SK-N-SH (cell line): Measurements from ENCODE around the gene SRGAP2B. TPM values are rescaled to one million over a fixed set of nuclear protein-coding genes. Genes with fewer than 3 reads are reported as not detected.
"Not testable (repeated sequence)": the region's sequence is repeated elsewhere in the genome, so short reads cannot be mapped to it uniquely, and the experiment has no call there.

Experiments
- CTCF ChIA-PET: fragments of 300-600, 350-600 bp; formaldehyde crosslinking; extraction: SDS; loops from one replicate; lab custom pipeline; 2021; lab: Yijun Ruan, JAX
- POLR2A ChIA-PET: fragments of 350-600 bp; sonication (Branson Sonifier 250); formaldehyde crosslinking; extraction: SDS; loops from one replicate; lab custom pipeline; 2020; ENCODE audit warnings: antibody characterized with exemption, inconsistent platforms; lab: Yijun Ruan, JAX
- DNase-seq: peaks from one replicate; pipeline ENCODE4 v3.0.0; 2012
- H2AFZ ChIP-seq: fragments of 200-600 bp; sonication (generic); 2 replicates; pipeline ENCODE4 v1.8.1; 2016; ENCODE audit warnings: antibody characterized with exemption, mild to moderate bottlenecking, low read depth
- H3F3A ChIP-seq: fragments of 200-600 bp; sonication (generic); replicated peaks from 2 replicates; pipeline ENCODE3; 2016; ENCODE audit warnings: antibody characterized with exemption, mild to moderate bottlenecking; ENCODE audit not compliant: insufficient read depth
- H3K27ac ChIP-seq, 2 experiments: fragments of 200-500 bp in 1 of 2; fragments of 200-600 bp in 1 of 2; sonication (Bioruptor generic) in 1 of 2; sonication (generic), shearing (Covaris generic) in 1 of 2; 2 replicates each; pipeline versions ENCODE4 v1.5.1 to v1.6.1; 2014 to 2016; ENCODE audit warnings: low read depth in 2 of 2, inconsistent platforms in 1 of 2, low read length in 1 of 2, mild to moderate bottlenecking in 1 of 2, mixed read lengths in 1 of 2
- H3K27me3 ChIP-seq: fragments of 200-600 bp; sonication (generic), shearing (Covaris generic); 2 replicates; pipeline ENCODE4 v1.6.1; 2016; ENCODE audit warnings: mixed run types; ENCODE audit not compliant: insufficient read depth
- H3K36me3 ChIP-seq, 2 experiments: fragments of 200-500 bp in 1 of 2; fragments of 200-600 bp in 1 of 2; sonication (Bioruptor generic) in 1 of 2; sonication (generic) in 1 of 2; replicated peaks in 1 of 2; 2 replicates each; pipeline versions ENCODE3 to v1.5.1; 2014 to 2016; ENCODE audit warnings: low read length in 1 of 2, mild to moderate bottlenecking in 1 of 2; ENCODE audit not compliant: insufficient read depth in 2 of 2, control insufficient read depth in 1 of 2
- H3K4me1 ChIP-seq, 2 experiments: fragments of 200-500 bp in 1 of 2; fragments of 200-600 bp in 1 of 2; sonication (Bioruptor generic) in 1 of 2; sonication (generic), shearing (Covaris generic) in 1 of 2; 2 replicates each; pipeline versions ENCODE4 v1.5.1 to v1.6.1; 2014 to 2016; ENCODE audit warnings: low read depth in 1 of 2, low read length in 1 of 2, mixed run types in 1 of 2; ENCODE audit not compliant: insufficient read depth in 2 of 2, control insufficient read depth in 1 of 2
- H3K4me2 ChIP-seq: fragments of 200-600 bp; sonication (generic), shearing (Covaris generic); 2 replicates; pipeline ENCODE4 v1.6.1; 2017; ENCODE audit warnings: mixed run types
- H3K4me3 ChIP-seq, 2 experiments: fragments of 200-500 bp in 1 of 2; fragments of 200-600 bp in 1 of 2; sonication (Bioruptor generic) in 1 of 2; sonication (generic), shearing (Covaris generic) in 1 of 2; 2 replicates each; pipeline versions ENCODE4 v1.5.1 to v1.8.1; 2014 to 2016; ENCODE audit warnings: low read depth in 2 of 2, inconsistent platforms in 1 of 2, low read length in 1 of 2, mild to moderate bottlenecking in 1 of 2, mixed read lengths in 1 of 2, moderate library complexity in 1 of 2
- H3K79me2 ChIP-seq: fragments of 200-600 bp; sonication (generic); 2 replicates; pipeline ENCODE4 v1.8.1; 2017; ENCODE audit warnings: mild to moderate bottlenecking; ENCODE audit not compliant: insufficient read depth
- H3K9ac ChIP-seq: fragments of 200-600 bp; sonication (generic); 2 replicates; pipeline ENCODE4 v1.6.1; 2017; ENCODE audit warnings: mixed run types
- H3K9me2 ChIP-seq: fragments of 200-600 bp; sonication (generic); 2 replicates; pipeline ENCODE4 v1.6.1; 2017; ENCODE audit warnings: mixed run types
- H3K9me3 ChIP-seq: fragments of 200-600 bp; sonication (generic); 2 replicates; pipeline ENCODE4 v1.6.1; 2017; ENCODE audit warnings: mixed run types, mild to moderate bottlenecking, moderate library complexity
- H4K20me1 ChIP-seq: fragments of 200-600 bp; sonication (generic); 2 replicates; pipeline ENCODE4 v1.6.1; 2017; ENCODE audit warnings: mild to moderate bottlenecking, mixed run types; ENCODE audit not compliant: insufficient read depth
- WGBS: methylation state at CpG from one replicate; pipeline ENCODE4 v1.1.6; 2017; ENCODE audit warnings: low lambda C conversion rate; 5-methylcytosine and 5-hydroxymethylcytosine counted together
- polyA plus RNA-seq, 3 experiments: library from polyadenylated mRNA; depleted of rRNA; stranded (reverse); fragments of >200 nt; gene quantifications; 2 replicates each; pipeline ENCODE4 v1.2.3, GENCODE V29; 2012

Gene SRGAP2B
- polyA plus RNA-seq, 1 of the 3 experiments (the other 2 are of a cell fraction), result 12.3 TPM

GRCh38 chr1:145015744-145016491 is 79.2 kb downstream of the SRGAP2B start:
- DNase-seq, H2AFZ ChIP-seq, H3K27me3 ChIP-seq, H3F3A ChIP-seq, H3K27ac ChIP-seq, H3K79me2 ChIP-seq, H3K36me3 ChIP-seq, H3K9me2 ChIP-seq, CTCF ChIA-PET, POLR2A ChIA-PET, H4K20me1 ChIP-seq, H3K4me1 ChIP-seq, H3K9me3 ChIP-seq, H3K4me2 ChIP-seq, H3K9ac ChIP-seq, H3K4me3 ChIP-seq: not testable (repeated sequence)
- WGBS, result no CpG with 5 or more reads among the region's 2 CpGs

GRCh38 chr1:145013353-145013752 is 81.8 kb downstream of the SRGAP2B start:
- H3K9ac ChIP-seq, H3K27ac ChIP-seq, H3K4me2 ChIP-seq, H3K4me3 ChIP-seq, H3K79me2 ChIP-seq, H3F3A ChIP-seq, H3K36me3 ChIP-seq, H3K9me3 ChIP-seq, H3K27me3 ChIP-seq, H4K20me1 ChIP-seq, H2AFZ ChIP-seq, POLR2A ChIA-PET, CTCF ChIA-PET, DNase-seq, H3K9me2 ChIP-seq, H3K4me1 ChIP-seq: not testable (repeated sequence)
- WGBS, result 90% methylated on average over 4 of the region's 4 CpGs

GRCh38 chr1:145011811-145012210 is 83.3 kb downstream of the SRGAP2B start:
- H3K79me2 ChIP-seq, H3F3A ChIP-seq, H3K9ac ChIP-seq, H3K4me2 ChIP-seq, H2AFZ ChIP-seq, POLR2A ChIA-PET, CTCF ChIA-PET, H3K9me3 ChIP-seq, H4K20me1 ChIP-seq, DNase-seq, H3K4me3 ChIP-seq, H3K4me1 ChIP-seq, H3K36me3 ChIP-seq, H3K27ac ChIP-seq, H3K9me2 ChIP-seq, H3K27me3 ChIP-seq: not testable (repeated sequence)
- WGBS, result 95% methylated on average over 4 of the region's 4 CpGs

- H3K4me3 ChIP-seq, H3K9me2 ChIP-seq, H3K4me1 ChIP-seq, H3K4me2 ChIP-seq, H3K27ac ChIP-seq, H3K27me3 ChIP-seq, H2AFZ ChIP-seq, CTCF ChIA-PET, H3F3A ChIP-seq, H3K9ac ChIP-seq, DNase-seq, H3K36me3 ChIP-seq, H3K79me2 ChIP-seq, H3K9me3 ChIP-seq, POLR2A ChIA-PET, H4K20me1 ChIP-seq: not testable (repeated sequence)
- WGBS, result 85% methylated on average over 2 of the region's 3 CpGs
Measured at GRCh38 chr1:145010580-145010979, 84.5 kb downstream of the SRGAP2B start.

GRCh38 chr1:145009928-145010327 is 85.2 kb downstream of the SRGAP2B start:
- H4K20me1 ChIP-seq, H3K9me3 ChIP-seq, CTCF ChIA-PET, H3K9ac ChIP-seq, H3K4me1 ChIP-seq, POLR2A ChIA-PET, H3K27me3 ChIP-seq, H2AFZ ChIP-seq, H3K4me2 ChIP-seq, H3K9me2 ChIP-seq, H3F3A ChIP-seq, DNase-seq, H3K4me3 ChIP-seq, H3K36me3 ChIP-seq, H3K79me2 ChIP-seq, H3K27ac ChIP-seq: not testable (repeated sequence)
- 6% methylated on average over 3 of the region's 3 CpGs for WGBS

GRCh38 chr1:145008388-145008787 is 86.7 kb downstream of the SRGAP2B start:
- H3K9me2 ChIP-seq, H4K20me1 ChIP-seq, H3K36me3 ChIP-seq, POLR2A ChIA-PET, H3K79me2 ChIP-seq, H3K9ac ChIP-seq, H3K27me3 ChIP-seq, H3K27ac ChIP-seq, CTCF ChIA-PET, H3K4me2 ChIP-seq, H3F3A ChIP-seq, H3K4me3 ChIP-seq, H3K4me1 ChIP-seq, DNase-seq, H2AFZ ChIP-seq, H3K9me3 ChIP-seq: not testable (repeated sequence)
- no CpG with 5 or more reads among the region's 4 CpGs for WGBS
